ENCODE results near the gene NPRL2.

DNA sequence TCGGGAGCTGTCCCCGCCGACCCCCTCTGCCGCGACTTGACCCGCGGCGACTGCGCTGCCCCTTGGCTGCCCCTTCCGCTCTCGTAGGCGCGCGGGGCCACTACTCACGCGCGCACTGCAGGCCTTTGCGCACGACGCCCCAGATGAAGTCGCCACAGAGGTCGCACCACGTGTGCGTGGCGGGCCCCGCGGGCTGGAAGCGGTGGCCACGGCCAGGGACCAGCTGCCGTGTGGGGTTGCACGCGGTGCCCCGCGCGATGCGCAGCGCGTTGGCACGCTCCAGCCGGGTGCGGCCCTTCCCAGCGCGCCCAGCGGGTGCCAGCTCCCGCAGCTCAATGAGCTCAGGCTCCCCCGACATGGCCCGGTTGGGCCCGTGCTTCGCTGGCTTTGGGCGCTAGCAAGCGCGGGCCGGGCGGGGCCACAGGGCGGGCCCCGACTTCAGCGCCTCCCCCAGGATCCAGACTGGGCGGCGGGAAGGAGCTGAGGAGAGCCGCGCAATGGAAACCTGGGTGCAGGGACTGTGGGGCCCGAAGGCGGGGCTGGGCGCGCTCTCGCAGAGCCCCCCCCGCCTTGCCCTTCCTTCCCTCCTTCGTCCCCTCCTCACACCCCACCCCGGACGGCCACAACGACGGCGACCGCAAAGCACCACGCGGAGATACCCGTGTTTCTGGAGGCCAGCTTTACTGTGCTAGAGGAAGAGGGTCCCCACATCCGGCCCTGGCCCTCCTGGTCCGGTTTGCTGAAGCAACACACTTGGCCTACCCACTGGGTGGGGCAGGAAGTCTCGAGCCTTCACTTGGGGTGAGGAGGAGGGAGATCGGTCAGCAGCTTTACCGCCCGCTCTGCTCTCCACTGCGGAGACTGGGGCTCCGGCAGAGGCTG, 9.9 kb downstream of the NPRL2 start, which contains the start of gene RASSF1:
- TF ChIP-seq POLR2AphosphoS5 (IDR thresholded peaks at IDR 0.05; ENCODE audit: low read depth, low read length) (no peak), TAF1 (IDR thresholded peaks at IDR 0.05; ENCODE audit: borderline replicate concordance, insufficient read depth, low read length) (no peak), SIN3A (IDR thresholded peaks at IDR 0.05; ENCODE audit: borderline replicate concordance, insufficient read depth, low read length) (no peak), FOXP2 (optimal IDR thresholded peaks at IDR 0.05; ENCODE audit: borderline replicate concordance, extremely low read depth, extremely low read length, insufficient read depth) (no peak)
- TF ChIP-seq, protein P1, sequence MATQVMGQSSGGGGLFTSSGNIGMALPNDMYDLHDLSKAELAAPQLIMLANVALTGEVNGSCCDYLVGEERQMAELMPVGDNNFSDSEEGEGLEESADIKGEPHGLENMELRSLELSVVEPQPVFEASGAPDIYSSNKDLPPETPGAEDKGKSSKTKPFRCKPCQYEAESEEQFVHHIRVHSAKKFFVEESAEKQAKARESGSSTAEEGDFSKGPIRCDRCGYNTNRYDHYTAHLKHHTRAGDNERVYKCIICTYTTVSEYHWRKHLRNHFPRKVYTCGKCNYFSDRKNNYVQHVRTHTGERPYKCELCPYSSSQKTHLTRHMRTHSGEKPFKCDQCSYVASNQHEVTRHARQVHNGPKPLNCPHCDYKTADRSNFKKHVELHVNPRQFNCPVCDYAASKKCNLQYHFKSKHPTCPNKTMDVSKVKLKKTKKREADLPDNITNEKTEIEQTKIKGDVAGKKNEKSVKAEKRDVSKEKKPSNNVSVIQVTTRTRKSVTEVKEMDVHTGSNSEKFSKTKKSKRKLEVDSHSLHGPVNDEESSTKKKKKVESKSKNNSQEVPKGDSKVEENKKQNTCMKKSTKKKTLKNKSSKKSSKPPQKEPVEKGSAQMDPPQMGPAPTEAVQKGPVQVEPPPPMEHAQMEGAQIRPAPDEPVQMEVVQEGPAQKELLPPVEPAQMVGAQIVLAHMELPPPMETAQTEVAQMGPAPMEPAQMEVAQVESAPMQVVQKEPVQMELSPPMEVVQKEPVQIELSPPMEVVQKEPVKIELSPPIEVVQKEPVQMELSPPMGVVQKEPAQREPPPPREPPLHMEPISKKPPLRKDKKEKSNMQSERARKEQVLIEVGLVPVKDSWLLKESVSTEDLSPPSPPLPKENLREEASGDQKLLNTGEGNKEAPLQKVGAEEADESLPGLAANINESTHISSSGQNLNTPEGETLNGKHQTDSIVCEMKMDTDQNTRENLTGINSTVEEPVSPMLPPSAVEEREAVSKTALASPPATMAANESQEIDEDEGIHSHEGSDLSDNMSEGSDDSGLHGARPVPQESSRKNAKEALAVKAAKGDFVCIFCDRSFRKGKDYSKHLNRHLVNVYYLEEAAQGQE (IDR thresholded peaks at IDR 0.05; ENCODE audit: insufficient read depth in 1 of 2, low read depth in 2 of 2, low read length in 2 of 2) = no peak

Measured in PFSK-1 (cell line).